Stimulated activated CD8-positive, alpha-beta memory T cell treated with anti-CD3 and anti-CD28 coated beads, Interleukin-2, amount 100 ng/mL, for 1 hour (primary cell): ENCODE results near the gene NCAM2.

ENCODE experiments used
- DNase-seq, 2 donors: peaks; one replicate each; pipeline ENCODE4 v3.0.0-alpha.2; 2020; ENCODE audit warnings: low read depth in 2 of 2

NCAM2 gene

DNA sequence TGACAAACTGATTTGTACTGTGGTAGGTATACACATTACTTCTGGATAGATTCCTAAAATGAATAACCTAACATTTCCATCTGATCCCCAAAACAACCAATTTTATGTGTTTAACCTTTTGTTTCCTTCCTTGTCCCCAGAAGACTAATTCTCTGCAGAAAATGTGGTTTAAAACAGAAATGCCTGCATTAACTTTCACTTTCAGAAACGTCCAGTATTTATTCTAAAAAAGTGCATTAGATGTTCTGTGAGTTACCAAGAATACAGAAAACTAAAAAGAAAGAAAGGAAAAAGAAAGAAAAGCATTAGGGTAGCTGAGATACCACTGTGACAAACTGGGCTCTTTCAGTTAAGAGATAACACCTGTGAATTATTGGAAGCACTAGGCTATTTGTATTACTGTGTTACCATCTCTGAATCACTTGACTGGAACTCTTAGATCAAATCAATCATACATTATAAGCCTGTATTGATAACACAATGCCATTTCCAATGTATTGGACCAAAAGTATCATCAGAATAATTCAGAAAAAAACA, 177.7 kb downstream of the NCAM2 start:
- DNase-seq, result no peak

DNA sequence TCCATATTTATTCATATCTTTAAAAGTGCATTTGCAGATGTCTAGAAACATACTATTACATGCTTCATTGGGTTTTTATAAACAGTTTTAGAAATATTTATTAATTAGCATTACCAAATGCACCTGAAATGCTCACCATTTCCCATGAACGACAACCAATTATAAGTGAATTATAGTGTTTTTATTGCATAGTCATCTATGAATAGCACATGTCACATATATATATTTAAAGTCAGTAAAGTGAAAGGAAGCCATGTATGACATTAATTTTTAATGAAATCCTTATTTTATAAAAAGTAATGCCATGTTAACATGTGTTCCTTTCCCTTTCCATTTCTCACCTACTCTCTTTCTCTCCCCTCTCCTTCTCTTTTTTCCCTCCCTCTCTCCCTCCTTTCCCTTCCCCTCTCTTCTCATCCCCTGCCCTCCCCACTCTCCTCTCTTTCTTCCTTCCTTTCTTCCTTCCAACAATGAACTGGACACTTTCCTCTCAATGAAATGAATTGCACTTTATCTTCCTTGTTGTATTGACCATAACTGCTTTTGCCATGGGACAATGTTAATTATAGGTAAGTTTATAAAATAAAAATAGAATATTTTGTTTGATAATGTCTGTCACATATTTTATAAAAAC, 179.3 kb downstream of the NCAM2 start:
- DNase-seq, result no peak

DNA sequence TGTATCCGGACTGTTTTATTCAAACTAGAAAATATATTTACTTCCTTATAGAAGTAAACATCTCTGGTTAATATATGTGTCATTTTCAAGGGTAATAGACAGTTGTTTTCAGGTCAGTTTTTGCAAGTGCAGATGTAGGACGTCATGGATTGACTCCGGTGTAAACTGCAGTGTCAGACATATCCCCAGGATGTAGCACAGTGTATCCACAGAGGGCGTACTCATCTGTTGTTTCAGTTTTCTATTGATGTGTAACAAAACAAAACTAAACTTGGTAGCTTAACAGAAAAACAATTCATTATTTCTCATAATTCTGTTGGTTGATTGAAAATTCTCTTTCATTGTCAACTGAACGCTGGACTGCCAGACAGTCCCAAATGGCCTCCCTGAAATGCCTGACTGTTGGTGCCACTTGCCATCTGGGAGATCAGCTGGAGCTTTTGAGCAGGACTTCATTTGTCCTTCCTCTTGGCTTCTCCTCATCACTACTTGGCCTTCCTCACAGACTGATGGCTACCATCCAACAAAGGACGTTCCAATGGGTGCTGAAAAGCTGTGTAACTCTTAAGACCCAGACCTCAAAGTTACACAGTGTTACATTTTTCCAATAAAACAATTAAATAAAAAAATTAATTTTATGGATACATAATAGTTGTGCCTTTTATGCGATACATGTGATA, 181.6 kb downstream of the NCAM2 start:
- DNase-seq, result no peak

DNA sequence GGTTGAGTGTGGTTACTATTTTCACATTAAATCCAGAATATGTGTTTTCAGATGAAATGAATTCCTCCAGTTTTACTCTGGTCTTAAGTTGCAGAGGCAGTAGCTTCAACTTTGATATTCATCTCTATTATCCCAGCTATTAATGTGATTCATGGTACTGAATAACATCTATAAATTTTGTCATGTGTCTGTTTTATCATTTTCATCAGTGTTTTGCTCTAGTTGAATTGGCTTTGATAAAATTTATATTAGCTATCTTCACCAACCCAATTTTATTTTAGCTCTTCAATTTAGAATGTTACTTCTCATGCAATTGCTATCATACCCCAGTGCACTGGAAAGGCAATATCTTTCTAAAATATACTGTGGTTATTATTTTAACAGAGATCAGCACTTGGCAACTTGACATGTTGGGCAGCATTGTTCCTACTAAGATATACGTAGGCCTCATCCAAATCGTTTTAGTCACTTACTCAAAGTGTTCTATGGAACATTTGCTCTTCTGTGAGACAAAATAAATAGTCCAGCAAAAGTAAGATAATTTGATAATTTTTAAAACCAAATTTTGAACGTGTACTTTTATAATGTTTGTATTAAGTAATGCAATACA, 184.3 kb downstream of the NCAM2 start:
- DNase-seq, result no peak

DNA sequence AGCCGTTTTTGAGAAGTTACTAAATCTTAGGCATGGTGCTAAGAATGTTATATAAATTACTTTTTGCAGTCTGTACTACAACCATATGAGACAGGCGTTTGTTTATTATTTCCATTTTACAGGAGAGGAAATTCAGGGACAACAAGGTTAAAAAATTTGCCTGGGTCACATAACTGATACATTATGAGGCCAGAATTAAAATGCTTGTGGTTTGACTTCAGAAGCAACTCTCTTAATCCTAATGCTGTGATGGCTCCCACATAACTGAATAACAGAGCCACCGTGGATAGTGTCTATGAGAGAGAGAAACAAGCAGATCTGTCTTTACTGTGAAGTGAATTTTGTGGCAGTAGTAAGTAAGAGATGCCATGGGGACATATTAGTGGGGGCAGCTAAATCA, 184.9 kb downstream of the NCAM2 start:
- no peak for DNase-seq

DNA sequence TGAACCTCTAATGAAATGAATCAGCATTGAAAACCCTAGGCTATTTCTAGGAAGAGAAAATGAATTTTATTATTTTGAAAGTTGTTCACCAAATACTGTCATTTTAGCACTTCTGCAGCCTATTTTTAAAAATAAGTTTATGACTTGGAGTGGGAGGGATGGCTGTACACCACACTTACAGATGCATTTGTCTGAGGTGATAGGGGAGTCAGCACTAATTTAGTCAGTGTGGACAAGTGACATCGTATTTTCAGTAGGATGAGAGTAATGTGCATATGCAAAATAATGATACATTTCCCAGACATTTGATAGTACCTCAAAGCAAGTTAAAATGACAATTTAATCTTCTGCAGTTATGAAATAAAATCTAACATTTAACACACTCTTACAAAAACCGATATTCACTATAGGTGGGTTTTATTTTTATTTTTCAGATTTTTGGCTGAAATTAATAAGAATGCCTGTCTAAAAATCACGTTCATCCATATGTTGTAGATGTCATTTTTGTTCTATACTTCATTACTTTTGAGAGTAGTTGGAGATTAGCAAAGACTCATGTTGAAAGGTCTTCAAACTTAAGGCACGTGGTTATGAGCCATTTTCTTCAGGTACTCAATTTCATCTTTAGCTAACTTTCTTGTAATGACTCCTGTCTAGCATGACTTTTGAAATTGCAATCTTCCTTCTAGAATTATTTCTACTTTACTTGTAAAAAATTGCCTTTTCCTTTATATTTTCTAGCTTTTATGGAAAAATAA, 186.7 kb downstream of the NCAM2 start:
- DNase-seq, result no peak

DNA sequence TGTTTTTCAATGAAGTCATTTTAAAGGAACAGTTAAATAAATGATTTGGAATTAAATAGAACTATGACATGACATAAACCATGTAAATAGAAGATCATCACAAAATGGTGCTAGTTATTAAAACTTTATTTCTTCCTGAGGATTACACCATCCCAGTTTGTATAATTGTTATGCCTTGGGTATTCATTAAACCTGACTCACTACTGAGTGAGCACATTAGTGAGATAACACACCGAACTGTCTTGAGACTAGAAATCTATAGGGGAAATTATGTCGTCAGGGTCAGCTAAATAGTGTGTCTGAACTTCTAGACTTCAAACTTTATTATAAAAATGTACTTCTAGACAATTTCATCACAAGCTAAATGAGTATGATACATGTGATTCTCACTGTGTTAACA, 189.4 kb downstream of the NCAM2 start:
- no peak for DNase-seq

DNA sequence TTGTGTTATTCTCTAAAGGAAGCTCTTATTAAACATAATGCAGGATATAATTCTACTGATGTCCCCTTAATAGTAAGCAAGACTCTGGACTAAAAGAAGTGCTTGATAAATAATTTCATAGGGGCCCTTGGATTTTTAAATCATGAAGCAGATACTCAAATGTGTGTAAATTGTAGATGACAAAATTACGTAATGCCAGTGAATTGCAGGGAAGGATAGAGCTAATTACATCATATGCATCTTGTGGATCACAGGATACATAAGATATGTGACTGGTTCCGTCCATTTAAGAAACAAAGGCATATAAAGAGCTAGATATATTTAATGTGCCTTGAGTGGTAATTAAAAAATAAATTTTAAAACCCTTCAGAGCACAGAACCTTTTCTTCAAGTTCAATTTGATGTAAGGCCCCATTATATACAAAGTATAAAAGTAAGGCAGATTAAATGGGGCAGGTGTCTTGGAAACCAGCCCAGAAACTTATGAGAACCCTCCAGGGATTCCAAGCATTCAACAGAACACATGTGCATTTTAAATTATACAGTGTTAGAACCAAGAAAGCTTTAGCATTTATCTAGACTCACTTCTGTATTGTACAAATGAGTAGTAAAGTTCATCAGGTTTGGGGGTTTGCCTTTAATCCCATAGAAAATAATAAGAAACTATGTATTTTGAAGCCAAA, 190.4 kb downstream of the NCAM2 start:
- no peak for DNase-seq

DNA sequence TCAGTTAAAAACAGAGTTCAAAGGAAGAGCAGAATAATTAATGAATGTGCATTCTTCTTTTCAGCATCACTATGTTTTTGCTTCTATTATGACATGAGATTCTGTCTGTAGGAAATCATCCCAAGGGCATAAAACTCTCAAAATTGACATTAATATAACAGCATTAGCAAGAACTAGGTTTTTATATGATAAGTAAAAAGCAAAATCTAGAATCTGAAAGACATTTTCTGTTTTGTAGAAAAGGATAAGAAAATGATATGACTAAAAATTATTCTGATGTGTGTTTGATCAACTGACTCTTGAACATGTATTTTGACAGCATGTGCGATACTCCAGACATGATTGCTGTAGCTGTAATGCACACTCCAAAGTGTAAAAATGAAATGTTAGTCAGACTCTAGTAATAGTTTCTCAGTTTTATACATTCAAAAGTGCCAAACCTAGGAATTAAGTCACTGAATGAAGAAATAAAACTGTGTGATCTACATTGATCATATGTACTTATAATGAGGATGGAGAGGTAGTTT, 197.3 kb downstream of the NCAM2 start:
- no peak for DNase-seq

DNA sequence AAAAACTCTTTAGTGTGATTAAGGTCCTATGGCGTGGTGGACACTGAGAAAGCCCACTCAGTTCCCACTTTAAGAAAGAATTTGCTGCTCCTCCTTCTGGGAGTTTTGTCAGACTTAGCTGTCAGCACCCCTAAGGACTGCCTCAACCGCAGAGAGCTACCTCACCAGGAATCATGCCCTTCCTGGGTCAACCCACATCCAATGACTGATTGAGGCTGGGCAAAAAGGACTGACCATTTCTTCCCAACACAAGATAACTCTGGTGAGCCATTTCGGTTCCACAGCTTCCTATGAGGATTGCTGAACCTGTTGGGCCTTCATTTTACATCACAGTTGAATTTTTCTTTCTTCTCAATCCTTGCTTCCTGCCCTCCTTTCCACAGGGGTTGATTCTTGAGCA, 197.9 kb downstream of the NCAM2 start:
- DNase-seq, result no peak

DNA sequence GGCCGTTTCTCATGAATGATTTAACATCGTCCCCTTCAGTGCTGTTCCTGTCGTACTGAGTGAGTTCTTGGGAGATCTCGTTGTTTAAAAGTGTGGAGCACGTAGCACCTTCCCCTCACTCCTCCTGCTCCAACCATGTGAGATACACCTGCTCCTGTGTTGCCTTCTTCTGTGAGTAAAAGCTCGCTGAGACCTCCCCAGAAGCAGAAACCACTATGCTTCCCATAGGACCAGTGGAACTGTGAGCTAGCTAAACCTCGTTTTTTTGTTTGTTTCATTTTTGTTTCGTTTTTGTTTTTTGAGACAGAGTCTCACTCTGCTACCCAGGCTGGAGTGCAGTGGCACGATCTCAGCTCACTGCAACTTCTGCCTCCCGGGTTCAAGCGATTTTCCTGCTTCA, 198.6 kb downstream of the NCAM2 start:
- no peak for DNase-seq

DNA sequence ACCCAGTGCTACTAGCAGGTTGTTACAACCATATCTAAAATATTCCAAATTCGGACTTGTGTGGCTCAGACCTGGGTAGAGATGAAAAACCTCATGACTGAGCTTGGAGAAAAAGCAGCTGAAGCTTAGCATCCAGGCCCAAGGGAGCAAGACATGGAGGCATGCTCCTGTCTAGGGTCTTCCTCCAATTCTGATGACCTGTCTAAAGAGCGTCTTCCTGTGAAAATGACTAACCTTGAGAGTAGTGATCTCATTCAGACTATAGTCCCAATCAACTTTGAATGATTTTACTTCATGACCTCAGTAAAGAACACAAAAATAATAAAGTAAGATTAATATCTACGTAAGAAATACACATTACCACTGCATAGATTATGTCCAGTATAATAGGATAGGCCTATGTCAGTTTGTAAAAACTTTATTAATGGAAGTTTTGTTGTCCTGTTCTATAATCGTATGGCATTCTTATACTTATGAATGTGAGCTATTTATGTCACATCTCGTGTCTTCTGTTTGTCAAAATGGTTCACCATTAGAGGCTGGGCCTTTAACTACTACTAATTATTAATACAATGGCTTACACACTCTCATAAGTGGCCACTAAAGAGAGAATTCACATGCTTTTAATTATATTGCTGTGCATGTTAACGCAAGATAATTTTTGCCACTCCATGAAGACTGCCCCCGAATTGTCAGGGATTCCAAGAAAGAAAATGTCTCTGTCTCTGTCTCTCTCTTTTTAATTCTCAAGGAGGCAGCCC, 201.3 kb downstream of the NCAM2 start:
- no peak for DNase-seq

DNA sequence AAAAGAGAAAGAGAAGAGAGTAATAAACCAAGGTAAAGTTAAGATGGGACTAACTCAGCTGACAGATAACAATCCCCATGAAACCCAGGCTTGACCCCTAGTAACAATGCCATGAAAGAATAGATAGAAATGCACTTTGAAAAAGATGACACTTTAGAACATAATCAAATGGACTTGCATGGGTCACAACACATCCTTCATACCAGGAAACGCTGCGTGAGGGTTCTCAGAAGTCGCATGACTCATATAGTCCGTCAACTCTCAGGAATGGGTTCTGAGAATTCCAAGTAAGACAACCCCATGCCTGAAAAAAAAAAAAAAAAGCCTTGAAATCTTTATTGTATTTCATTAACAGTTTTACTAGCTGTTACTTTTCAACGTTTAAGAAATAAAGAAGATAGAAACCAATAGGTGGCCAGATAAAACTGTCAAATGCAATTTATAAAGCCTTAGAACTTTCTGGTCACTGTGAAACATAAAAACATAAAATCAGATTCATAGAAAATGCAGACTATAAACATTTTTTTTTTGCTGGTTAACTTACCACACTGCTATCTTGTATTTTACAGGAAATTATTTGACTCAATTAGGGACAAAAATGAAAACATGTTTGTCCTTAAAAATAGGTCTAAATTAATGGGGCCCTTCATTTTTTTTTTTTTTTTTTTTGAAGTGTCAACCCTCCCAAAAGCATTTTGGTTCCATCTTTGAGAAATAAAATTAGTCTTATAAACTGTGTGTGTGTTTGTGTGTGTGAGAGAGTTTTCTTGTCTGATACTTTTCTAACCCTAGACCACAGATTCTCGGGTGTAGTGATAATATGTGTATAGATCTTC, 202.1 kb downstream of the NCAM2 start:
- no peak for DNase-seq

DNA sequence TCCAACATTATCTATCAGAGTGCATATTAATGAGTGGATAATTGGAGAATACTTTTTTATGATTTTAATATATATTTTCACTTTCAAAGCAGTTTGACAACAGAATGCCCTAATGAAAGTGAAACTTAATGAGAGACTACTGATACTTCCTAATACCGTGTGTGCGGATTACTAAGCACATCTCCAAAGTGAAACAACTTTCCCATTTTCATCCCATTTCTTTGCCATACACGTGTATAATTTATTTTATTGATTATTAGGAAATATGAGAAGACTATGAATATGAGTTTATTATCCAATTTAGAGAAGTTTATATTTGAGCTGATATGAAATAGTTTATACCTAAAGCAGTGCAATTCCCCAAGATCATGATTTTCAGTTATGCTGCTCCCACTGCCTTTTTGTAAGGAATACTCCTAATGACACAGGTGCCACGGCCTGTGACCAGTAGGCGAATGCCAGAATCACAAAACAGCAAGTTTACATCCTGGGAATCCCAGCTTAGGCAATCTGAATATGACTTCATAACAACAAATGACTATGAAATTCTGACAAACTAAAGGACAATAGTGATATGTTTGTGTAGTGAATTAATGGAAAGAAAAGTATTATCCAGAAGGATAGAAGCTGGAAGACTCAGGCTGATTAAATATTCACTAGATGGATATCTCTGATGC, 202.9 kb downstream of the NCAM2 start:
- no peak for DNase-seq

DNA sequence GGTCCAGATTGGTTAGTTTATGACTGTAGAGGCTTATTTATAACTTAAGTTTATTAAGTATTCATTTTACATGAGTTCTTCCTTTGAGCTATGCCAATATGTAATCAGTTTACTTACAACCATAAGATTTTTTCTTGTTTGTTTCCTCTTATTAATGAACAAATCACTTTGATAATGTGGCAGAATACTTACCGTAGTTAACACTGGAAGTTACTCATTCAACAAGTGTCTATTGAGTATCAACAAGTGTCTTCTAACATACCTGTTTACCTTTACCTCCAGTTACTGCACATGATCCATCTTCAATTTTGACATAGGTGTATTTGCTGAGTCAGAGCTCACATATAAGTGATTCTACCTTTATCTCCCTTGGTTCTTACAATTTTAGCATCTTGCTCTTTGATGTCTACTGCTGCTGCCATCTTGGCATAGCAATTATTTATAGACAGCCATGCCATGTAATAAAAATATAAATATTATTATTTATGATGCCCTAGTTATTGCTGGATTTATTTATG, 205.7 kb downstream of the NCAM2 start:
- DNase-seq, result no peak

DNA sequence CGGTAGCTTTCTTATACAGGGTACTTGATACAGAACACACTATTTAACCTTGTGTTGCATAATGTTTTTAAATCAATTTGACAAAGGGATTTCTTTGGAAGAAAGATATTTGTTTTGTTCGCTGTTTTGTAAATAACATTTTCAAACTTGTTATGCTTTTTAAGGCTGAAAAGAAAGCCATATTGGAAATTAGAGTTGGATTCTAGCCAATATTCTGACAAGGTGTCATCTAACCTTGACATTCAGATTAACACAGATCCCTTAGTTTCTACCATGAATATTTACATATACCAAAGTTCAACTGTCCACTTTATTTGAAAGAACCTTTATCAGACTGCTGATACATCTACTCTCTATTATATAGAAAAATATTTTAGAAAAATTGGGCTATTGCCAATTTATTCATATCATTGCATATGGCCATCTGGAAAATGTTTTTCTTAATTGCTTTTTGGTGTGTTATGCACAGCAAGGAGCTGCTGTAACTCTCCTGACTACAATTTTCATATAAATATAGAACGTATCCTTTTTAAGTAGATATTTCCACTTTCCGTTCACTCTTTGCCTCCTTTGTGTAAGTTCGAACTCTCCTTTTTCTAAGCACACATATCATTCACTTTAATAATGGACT, 206.3 kb downstream of the NCAM2 start:
- DNase-seq, result no peak

DNA sequence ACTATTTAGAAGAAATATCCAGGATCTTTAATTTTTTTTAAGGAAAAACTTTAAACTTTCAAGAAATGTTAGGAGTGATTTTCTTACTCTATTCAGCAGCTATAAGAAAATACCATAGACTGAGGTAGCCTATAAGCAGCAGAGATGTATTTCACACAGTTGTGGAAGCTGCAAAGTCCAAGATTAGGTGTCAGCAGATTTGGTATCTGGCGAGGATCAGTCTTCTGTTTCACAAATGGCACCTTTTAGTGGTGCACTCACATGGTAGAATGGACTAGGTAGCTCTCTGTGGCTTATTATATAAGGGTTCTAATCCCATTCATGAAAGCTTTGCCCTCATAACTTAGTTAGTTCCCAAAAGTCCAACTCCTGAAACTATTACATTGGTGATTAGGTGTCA, 207.4 kb downstream of the NCAM2 start:
- DNase-seq, result no peak

DNA sequence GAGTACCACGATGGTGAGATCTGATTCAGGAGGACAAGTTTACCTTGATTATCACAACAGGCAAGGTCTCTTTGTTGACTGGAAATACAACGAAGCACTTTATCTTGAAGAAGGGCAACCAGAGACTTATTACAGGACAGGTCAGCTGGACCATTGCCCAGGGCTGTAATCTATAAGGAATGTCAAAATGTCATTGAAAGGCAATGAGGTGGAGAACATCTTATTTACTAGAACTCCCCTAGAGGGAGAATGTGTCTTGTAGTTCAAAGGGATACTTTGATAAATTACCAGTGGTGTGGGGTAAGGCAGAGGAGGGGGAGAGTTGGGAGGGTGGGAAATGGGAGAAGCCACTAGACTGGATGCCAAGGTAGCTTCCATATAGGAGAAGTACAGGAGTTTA, 212.3 kb downstream of the NCAM2 start:
- DNase-seq, result no peak

DNA sequence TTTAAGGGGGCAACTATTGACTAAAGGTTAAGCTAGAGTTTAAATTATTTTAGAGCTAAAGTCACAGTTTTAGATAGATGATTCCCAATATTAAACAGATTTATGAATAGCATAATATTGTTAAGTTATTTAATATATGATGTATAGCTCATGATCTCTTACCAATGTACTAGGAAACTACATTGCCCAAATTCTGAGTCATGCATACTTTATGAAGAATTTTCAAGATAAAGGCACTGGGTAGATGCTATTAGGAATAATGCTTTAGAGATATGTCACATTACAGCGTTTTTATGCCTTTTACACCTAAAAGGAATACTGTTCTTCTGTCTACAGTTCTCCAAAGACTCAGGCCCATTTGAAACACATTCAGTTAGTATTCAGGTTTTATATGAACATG, 215.1 kb downstream of the NCAM2 start:
- DNase-seq, result no peak
